SK-N-SH treated with all-trans-retinoic acid at 6 μM for 48 hours (cell line): ENCODE results near the gene CCDC88B.
A peak's percentile ranks its signal among the peaks of the same experiment; 100 is the strongest.

Source experiments
- ATAC-seq: fragments of 200-7000 bp; cut with Tn5 transposase; 3 replicates; pipeline ENCODE4 v1.9.1; 2020; ENCODE audit warnings: mild to moderate bottlenecking, moderate library complexity
- BACH2 ChIP-seq: fragments of 250-450 bp; sonication (Bioruptor Pico); IDR thresholded peaks from 2 replicates; pipeline ENCODE4 v1.9.0; 2021; ENCODE audit warnings: mild to moderate bottlenecking, borderline replicate concordance
- CSDC2 ChIP-seq: fragments of 250-450 bp; sonication (Bioruptor Pico); IDR thresholded peaks from 2 replicates; pipeline ENCODE4 v1.5.0; 2020; ENCODE audit warnings: mild to moderate bottlenecking, moderate library complexity
- ESRRG ChIP-seq: fragments of 250-450 bp; sonication (Bioruptor Pico); IDR thresholded peaks from 2 replicates; pipeline ENCODE4 v1.6.1; 2021; ENCODE audit warnings: mild to moderate bottlenecking
- GLIS3 ChIP-seq: fragments of 250-450 bp; sonication (Bioruptor Pico); IDR thresholded peaks from 2 replicates; pipeline ENCODE4 v1.5.0; 2020; ENCODE audit warnings: mild to moderate bottlenecking, moderate library complexity
- ISL1 ChIP-seq: fragments of 250-450 bp; sonication (Bioruptor Pico); IDR thresholded peaks from 2 replicates; pipeline ENCODE4 v2.1.2; 2022; ENCODE audit warnings: mild to moderate bottlenecking, moderate library complexity
- OSR1 ChIP-seq: fragments of 250-450 bp; sonication (Bioruptor Pico); IDR thresholded peaks from 2 replicates; pipeline ENCODE4 v1.8.0; 2022; ENCODE audit warnings: moderate library complexity, mild to moderate bottlenecking, inconsistent platforms
- PATZ1 ChIP-seq: fragments of 250-450 bp; sonication (Bioruptor Pico); IDR thresholded peaks from 2 replicates; pipeline ENCODE4 v1.8.0; 2020; ENCODE audit warnings: mild to moderate bottlenecking, moderate library complexity, borderline replicate concordance
- PPARA ChIP-seq: fragments of 250-450 bp; sonication (Bioruptor Pico); IDR thresholded peaks from 2 replicates; pipeline ENCODE4 v1.5.0; 2020; ENCODE audit warnings: mild to moderate bottlenecking, borderline replicate concordance
- RARB ChIP-seq: fragments of 250-450 bp; sonication (Bioruptor Pico); IDR thresholded peaks from 2 replicates; pipeline ENCODE4 v1.8.0; 2021; ENCODE audit warnings: mild to moderate bottlenecking, moderate library complexity
- SNAI2 ChIP-seq: fragments of 250-450 bp; sonication (Bioruptor Pico); IDR thresholded peaks from 2 replicates; pipeline ENCODE4 v1.5.0; 2020; ENCODE audit warnings: mild to moderate bottlenecking, moderate library complexity
- TCF4 ChIP-seq: fragments of 250-450 bp; sonication (Bioruptor Pico); IDR thresholded peaks from 2 replicates; pipeline ENCODE4 v1.8.0; 2021; ENCODE audit warnings: mild to moderate bottlenecking, moderate library complexity, borderline replicate concordance
- TSHZ2 ChIP-seq: fragments of 250-450 bp; sonication (Bioruptor Pico); IDR thresholded peaks from 2 replicates; pipeline ENCODE4 v1.5.0; 2020; ENCODE audit warnings: mild to moderate bottlenecking, moderate library complexity
- ZC3H10 ChIP-seq: fragments of 250-450 bp; sonication (Bioruptor Pico); IDR thresholded peaks from 2 replicates; pipeline ENCODE4 v1.5.1; 2021; ENCODE audit warnings: mild to moderate bottlenecking, moderate library complexity
- ZFP3 ChIP-seq: fragments of 250-450 bp; sonication (Bioruptor Pico); IDR thresholded peaks from 2 replicates; pipeline ENCODE4 v1.5.0; 2020; ENCODE audit warnings: mild to moderate bottlenecking, moderate library complexity
- ZFP30 ChIP-seq: fragments of 450-650 bp; formaldehyde crosslinking; IDR thresholded peaks from 2 replicates; pipeline ENCODE4 v1.5.0; 2022; ENCODE audit warnings: mild to moderate bottlenecking, moderate library complexity
- ZNF565 ChIP-seq: fragments of 450-650 bp; formaldehyde crosslinking; conservative IDR thresholded peaks from 2 replicates; pipeline ENCODE4 v1.5.0; 2020; ENCODE audit warnings: low read depth, mild to moderate bottlenecking, moderate library complexity
- ZNF70 ChIP-seq: fragments of 450-650 bp; formaldehyde crosslinking; IDR thresholded peaks from 2 replicates; pipeline ENCODE4 v1.5.0; 2020; ENCODE audit warnings: mild to moderate bottlenecking, moderate library complexity
- ZNF8 ChIP-seq: fragments of 450-650 bp; formaldehyde crosslinking; IDR thresholded peaks from 2 replicates; pipeline ENCODE4 v1.5.0; 2020; ENCODE audit warnings: mild to moderate bottlenecking, moderate library complexity
- TF ChIP-seq, protein P1 (sequence below): fragments of 250-450 bp; sonication (Bioruptor Pico); IDR thresholded peaks from 2 replicates; pipeline ENCODE4 v1.8.0; 2021; ENCODE audit warnings: low read depth, mild to moderate bottlenecking, moderate library complexity, borderline replicate concordance
- TF ChIP-seq, protein P2 (sequence below): fragments of 250-450 bp; sonication (Bioruptor Pico); IDR thresholded peaks from 2 replicates; pipeline ENCODE4 v1.5.1; 2020; ENCODE audit warnings: low read depth, mild to moderate bottlenecking, moderate library complexity

The CCDC88B gene

GRCh38 chr11:64317961-64318765 lies 21.8 kb upstream of the CCDC88B start, which contains the start of gene PRDX5:
Gene PRDX5, plus strand, starts transcription at chr11:64318121. Its CDS starts 95 bp downstream, at chr11:64318216.
- TF ChIP-seq SNAI2 (CRISPR knock-in tag) (no peak), ZNF8 (no peak), GLIS3 (CRISPR knock-in tag) (no peak), OSR1 (CRISPR knock-in tag) (no peak), CSDC2 (CRISPR knock-in tag) (no peak), TCF4 (CRISPR knock-in tag) (no peak), ZNF565 (CRISPR knock-in tag) (no peak), PPARA (CRISPR knock-in tag) (no peak), ZC3H10 (CRISPR knock-in tag) (no peak), TSHZ2 (CRISPR knock-in tag) (no peak), PATZ1 (no peak), BACH2 (CRISPR knock-in tag) (no peak), ISL1 (CRISPR knock-in tag) (no peak), ZNF70 (no peak), RARB (CRISPR knock-in tag) (no peak)
- TF ChIP-seq, protein P1, sequence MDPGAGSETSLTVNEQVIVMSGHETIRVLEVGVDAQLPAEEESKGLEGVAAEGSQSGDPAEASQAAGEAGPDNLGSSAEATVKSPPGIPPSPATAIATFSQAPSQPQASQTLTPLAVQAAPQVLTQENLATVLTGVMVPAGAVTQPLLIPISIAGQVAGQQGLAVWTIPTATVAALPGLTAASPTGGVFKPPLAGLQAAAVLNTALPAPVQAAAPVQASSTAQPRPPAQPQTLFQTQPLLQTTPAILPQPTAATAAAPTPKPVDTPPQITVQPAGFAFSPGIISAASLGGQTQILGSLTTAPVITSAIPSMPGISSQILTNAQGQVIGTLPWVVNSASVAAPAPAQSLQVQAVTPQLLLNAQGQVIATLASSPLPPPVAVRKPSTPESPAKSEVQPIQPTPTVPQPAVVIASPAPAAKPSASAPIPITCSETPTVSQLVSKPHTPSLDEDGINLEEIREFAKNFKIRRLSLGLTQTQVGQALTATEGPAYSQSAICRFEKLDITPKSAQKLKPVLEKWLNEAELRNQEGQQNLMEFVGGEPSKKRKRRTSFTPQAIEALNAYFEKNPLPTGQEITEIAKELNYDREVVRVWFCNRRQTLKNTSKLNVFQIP (CRISPR knock-in tag), result no peak
- peak; percentile 86 for ATAC-seq

DNA sequence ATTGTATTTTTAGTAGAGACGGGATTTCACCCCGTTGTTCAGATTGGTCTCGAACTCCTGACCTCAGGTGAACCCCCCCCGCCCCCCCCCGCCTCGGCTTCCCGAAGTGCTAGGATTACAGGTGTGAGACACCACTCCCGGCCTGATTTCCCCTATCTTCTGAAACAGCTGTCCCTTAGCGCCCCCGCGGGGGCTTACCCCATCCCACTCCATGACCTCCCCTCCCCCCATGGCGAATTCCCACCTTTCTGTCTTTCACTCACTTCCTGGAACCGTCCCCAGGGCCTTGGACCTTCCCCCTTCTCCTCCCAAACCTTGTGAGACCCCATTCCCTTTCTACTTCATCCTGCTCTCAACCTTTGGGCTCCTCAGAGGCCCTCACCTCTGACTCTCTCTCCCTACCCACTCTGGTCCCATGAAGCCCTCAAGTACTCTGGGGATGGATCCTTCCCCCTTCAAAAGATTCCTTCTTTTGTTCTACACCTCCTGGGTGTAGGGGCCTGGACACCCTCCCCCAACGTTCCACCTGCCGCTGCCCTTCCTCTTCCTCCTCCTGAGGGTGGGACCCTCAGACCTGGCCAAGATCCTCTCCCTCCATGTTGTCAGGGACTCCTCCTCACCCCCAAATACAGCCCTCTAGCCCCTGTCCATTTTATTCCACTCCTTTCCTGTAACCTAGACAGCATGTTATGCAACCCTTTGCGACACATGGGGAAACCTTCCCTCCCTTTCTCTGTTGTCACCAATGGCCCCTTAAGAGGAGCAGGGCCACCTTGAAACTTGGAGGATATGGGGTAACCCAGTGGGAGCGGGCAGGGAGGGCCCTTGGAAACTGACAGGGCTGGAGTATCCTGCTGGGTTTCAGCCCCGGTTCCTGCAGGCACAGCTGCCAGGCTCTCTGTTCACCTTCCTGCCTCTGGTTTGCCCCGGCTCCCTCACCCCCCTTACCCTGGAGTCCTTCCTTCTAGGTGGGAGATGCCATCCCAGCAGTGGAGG lies 20.9 kb upstream of the CCDC88B start:
- ATAC-seq, result no peak
- no peak for TF ChIP-seq CSDC2 (CRISPR knock-in tag)
- TF ChIP-seq ZFP3, result no peak
- no peak for TF ChIP-seq TCF4 (CRISPR knock-in tag)
- TF ChIP-seq PATZ1, result no peak
- TF ChIP-seq GLIS3 (CRISPR knock-in tag), result no peak
- TF ChIP-seq TSHZ2 (CRISPR knock-in tag), result no peak
- TF ChIP-seq, protein P1 (CRISPR knock-in tag), result no peak
- TF ChIP-seq ZNF70, result no peak
- TF ChIP-seq, protein P2, sequence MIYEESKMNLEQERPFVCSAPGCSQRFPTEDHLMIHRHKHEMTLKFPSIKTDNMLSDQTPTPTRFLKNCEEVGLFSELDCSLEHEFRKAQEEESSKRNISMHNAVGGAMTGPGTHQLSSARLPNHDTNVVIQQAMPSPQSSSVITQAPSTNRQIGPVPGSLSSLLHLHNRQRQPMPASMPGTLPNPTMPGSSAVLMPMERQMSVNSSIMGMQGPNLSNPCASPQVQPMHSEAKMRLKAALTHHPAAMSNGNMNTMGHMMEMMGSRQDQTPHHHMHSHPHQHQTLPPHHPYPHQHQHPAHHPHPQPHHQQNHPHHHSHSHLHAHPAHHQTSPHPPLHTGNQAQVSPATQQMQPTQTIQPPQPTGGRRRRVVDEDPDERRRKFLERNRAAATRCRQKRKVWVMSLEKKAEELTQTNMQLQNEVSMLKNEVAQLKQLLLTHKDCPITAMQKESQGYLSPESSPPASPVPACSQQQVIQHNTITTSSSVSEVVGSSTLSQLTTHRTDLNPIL (CRISPR knock-in tag), result no peak
- no peak for TF ChIP-seq OSR1 (CRISPR knock-in tag)
- no peak for TF ChIP-seq ZC3H10 (CRISPR knock-in tag)
- no peak for TF ChIP-seq ZFP30
- TF ChIP-seq ZNF8, result no peak
- TF ChIP-seq ZNF565 (CRISPR knock-in tag), result no peak
- no peak for TF ChIP-seq ISL1 (CRISPR knock-in tag)
- no peak for TF ChIP-seq BACH2 (CRISPR knock-in tag)
- TF ChIP-seq ESRRG, result no peak
- no peak for TF ChIP-seq RARB (CRISPR knock-in tag)
